GM18498 (cell line): ENCODE results near the gene ROPN1L.
"Not testable (repeated sequence)": the region's sequence is repeated elsewhere in the genome, so short reads cannot be mapped to it uniquely, and the experiment has no call there.

ENCODE experiments used
- ATAC-seq: cut with Tn5 transposase; IDR thresholded peaks from one replicate; pipeline ENCODE4 v1.9.1; 2021; ENCODE audit warnings: mild to moderate bottlenecking, moderate library complexity; ENCODE audit not compliant: unreplicated experiment

ROPN1L gene

GRCh38 chr5:10441083-10441991 lies at the start of gene ROPN1L:
Gene ROPN1L (plus strand): TSS chr5:10441879. CDS start chr5:10442168, 289 bp downstream.
- ATAC-seq, result peak; percentile 98

- ATAC-seq, result not testable (repeated sequence)
Measured at GRCh38 chr5:10392567-10393328, 48.9 kb upstream of the ROPN1L start.

GRCh38 chr5:10393491-10393890 lies 48.2 kb upstream of the ROPN1L start:
- ATAC-seq, result no peak

GRCh38 chr5:10396552-10396951 lies 45.1 kb upstream of the ROPN1L start:
- ATAC-seq, result no peak

DNA sequence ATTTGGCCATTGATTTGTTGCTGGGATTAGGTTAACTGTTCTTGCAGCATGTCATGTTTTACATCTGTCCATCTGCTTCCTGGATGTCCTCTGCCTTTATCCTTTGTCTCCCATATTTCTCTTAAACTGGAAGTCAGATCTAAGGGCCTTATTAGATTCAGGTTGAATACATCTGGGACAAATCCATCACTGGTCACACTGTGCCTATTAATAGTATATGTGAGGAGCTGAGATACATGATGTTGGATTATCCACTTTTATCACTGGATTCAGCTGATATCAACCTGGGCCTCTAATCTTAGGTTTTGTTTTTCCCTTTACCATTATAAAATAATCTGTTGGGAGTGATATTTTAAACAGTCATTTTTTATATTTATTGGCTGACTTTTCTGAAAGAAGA lies 41.8 kb upstream of the ROPN1L start:
- ATAC-seq, result no peak

- no peak for ATAC-seq
Measured at GRCh38 chr5:10400411-10400810, 41.3 kb upstream of the ROPN1L start.

DNA sequence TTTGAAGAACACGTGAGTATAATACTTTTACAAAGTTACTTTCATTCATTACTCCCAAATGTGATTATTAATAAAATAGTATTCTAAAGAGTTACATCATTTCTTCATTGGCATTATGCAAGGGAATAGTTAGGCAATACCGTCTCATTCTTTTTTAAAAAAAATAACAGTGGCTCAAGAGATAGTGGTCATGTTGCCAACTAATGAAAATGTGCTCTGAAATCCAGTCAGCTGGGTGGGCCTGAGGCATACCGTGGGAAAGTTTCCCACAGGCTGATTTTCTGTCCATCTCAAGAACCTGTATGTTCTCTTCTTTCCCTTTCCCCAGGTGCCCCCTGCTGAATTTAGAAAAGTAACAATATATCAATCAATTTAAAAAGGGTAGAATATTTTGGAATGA lies 40.8 kb upstream of the ROPN1L start:
- no peak for ATAC-seq

GRCh38 chr5:10401498-10401897 lies 40.2 kb upstream of the ROPN1L start:
- peak; percentile 91 for ATAC-seq

DNA sequence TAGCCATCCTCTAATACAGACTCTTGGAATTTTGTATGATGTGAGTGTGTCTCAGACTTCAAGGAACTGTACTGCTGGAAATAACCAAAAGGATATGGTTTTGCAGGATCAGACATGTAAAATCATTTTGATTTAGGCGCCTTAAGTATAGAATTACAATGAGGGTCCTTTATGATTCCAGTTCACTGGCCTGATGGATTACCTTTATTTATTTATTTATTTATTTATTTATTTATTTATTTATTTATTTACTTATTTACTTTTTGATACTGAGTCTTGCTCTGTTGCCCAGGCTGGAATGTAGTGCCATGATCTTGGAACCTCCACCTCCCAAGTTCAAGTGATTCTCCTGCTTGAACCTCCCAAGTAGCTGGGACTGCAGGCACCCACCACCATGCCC lies 37.9 kb upstream of the ROPN1L start:
- ATAC-seq, result no peak

GRCh38 chr5:10406651-10407050 lies 35.0 kb upstream of the ROPN1L start:
- ATAC-seq, result no peak

DNA sequence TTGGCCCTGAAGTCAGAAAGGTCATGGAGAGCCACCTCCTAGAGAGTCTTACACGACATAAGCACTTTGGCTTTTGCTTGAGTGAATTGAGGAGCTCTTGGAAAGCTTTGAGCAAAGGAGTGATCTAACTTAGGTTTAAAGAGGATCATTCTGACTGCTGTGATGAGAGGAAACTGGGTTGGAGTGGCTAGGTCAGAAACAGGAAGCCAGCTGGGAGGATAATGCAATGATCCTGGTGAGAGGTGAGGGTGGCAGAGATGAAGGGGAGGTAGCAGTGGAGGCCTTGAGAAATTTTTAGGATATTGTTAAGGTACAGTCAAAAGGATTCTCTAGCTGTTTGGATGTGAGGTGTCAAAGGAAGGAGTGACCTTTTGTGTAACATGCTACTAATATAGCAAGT lies 32.2 kb upstream of the ROPN1L start:
- no peak for ATAC-seq

- ATAC-seq, result no peak
Measured at GRCh38 chr5:10410662-10411061, 31.0 kb upstream of the ROPN1L start.

DNA sequence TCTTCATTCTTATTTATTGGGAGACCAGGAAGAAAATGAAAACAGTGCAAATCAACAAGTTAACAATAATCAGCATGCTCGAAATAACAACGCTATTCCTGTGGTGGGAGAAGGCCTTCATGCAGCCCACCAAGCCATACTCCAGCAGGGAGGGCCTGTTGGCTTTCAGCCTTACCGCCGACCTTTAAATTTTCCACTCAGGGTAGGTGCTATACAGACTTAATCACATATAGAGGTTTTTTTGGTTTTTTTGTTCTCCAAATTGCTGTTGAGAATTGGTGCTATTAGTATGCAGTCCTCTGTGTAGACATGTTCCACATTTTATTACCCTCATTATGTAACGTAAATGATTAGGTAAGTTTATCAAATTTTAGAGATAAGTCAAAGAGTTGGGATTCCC lies 30.3 kb upstream of the ROPN1L start:
- ATAC-seq, result no peak

DNA sequence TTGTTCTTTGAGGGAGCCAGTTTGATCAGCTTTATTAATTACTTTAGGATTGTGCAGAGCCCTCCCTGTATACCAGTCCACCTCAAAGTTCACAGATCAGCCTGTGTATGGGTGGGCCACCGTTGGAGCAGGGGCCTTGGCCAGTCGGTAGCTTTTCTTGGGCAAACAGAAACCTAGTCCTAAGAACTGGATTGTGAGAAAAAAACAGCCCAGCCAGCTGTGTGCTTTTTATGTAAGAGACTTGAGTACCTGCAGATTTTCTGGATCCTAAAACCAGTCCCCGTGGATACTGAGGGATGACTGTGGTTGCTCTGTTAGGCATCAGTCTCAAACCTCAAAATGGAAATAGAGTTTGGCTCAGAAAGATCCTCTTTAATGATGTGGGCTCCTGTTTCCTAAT lies 24.8 kb upstream of the ROPN1L start:
- ATAC-seq, result no peak

- peak; percentile 82 for ATAC-seq
Measured at GRCh38 chr5:10418654-10419345, 22.9 kb upstream of the ROPN1L start.

DNA sequence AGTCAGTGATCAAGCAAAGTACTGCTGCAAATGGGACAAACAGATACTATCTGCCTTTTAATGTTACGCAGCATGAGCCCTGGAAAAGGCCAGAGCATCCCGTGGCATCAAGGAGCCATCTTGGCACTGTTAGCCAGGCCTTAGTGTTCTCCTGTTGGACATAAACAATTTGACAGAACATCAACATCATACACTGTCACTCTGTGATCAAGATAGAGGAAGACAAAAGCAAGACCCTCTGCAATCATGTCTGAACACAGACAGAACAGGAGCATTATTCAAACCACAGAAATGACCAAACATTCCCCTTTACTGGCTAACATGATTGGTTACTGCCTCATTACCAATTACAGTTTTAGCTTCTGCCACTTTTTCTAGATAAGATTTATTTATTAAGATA lies 21.2 kb upstream of the ROPN1L start:
- ATAC-seq, result no peak

- no peak for ATAC-seq
Measured at GRCh38 chr5:10420932-10421331, 20.7 kb upstream of the ROPN1L start.

DNA sequence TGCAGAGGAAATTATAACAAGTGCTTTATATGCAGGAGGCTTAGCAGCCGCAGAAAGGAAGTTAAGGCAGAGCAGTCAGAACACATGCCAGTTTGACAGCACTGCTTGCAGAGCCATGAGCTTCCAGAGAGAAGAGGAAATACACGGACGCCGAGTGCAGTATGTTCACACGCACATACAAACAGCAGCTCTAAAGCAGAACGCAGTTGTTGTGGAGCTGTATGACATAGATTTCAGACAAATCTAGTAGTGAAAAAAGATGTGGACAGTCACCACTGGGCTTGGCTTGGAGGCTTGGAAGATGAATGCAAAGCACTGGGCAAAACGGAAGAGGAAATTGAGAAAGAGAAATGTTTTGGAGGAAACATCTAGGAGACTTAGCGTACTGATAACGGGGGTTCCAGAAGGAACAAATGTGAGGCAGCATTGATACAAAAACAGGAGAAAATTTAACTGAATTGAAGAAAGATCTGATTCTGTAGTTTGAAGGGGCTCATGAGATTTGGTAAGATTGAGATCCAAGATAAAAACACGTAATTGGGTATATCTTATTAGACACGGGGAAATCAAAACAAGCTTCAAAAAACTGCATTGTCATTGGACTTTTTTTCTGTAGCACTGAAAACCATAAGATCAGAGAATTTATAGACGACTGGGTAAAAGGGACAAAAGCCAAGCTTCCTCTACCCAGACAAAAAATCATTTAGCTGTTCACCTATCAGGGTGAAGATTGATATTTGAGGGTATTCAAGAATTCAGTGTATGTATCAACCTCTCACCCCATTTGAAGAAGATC lies 19.6 kb upstream of the ROPN1L start:
- ATAC-seq, result no peak

DNA sequence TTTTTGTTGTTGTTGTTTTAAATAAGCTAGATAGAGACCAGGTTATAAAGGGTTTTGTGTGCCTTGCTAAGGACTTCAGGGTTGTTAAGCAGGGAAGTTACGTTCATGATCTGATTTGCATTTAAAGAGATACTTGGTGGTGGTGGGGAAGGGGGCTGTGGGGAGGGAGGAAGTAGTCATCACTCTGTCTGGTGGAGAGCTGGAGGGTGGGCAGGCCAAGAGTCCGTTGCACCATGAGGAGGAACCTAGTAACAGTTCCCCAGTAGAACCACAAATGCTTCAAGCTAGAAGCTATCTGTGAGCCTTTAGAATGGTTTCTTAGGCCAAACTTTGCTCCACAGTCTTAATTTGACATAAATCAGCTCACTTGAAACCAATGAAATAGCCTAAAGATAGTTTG lies 18.7 kb upstream of the ROPN1L start:
- no peak for ATAC-seq

GRCh38 chr5:10424124-10424731 lies 17.5 kb upstream of the ROPN1L start:
- ATAC-seq, result no peak
